ENCODE results near the gene TCP10L. TPM values are rescaled to one million over a fixed set of nuclear protein-coding genes. Genes with fewer than 3 reads are reported as not detected.

Gene TCP10L
- total RNA-seq, 1 experiment from 2014 or later: 1.2 TPM

DNA sequence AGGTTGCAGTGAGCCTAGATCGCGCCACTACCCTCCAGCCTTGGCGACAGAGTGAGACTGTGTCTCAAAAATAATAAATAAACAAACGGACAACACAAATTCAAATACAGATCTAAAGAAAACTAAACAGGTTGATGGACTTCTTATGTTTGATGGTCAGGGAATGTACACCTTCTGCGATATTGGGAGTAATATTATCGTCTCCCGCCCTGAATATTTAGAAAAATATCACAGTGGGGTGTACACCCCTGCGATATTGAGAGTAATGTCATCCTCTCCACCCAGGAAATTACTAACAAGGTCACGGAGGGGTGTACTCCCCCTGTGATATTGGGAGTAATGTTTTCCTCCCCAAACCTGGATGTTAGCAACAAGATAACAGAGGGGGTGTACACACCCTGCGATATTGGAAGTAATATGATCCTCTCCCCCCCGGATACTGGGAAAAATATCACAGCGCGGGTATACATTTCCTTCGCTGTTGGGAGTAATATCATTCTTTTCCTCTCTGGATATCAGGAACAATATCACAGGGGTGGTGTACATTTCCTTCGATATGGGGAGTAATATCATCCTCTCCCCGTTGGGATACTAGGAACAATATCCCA lies 28.2 kb upstream of the TCP10L start:
- CTCF ChIA-PET: interaction anchor here (1.0 to 5.7 kb wide), 4 partner anchors 9 to 211 kb away, joined by 4 to 31 read pairs (median 8); partner anchors contain the start of gene SYNJ1
- Mint-ChIP-seq H3K36me3 (peaks cover 11% of the 10 kb centered on the region), H3K9me3 (no peaks in the 10 kb centered on the region), H3K27ac (no peak overlapping the region; the same call in 1 of the 2 replicates), H3K27me3 (ENCODE audit: low read depth) (peaks cover 7% of the 10 kb centered on the region), H3K4me3 (peak overlapping the region; percentile 95), H3K4me1 (peaks cover 14% of the 10 kb centered on the region)
- DNase-seq (ENCODE audit: low spot score) (no peak), ATAC-seq (no peak)
- no peak for TF ChIP-seq ZNF317 (CRISPR knock-in tag; IDR thresholded peaks at IDR 0.05; ENCODE audit: borderline replicate concordance, low read depth)
- no peak for TF ChIP-seq PRRX2 (CRISPR knock-in tag; IDR thresholded peaks at IDR 0.05)
- no peak for TF ChIP-seq JUN (CRISPR knock-in tag; IDR thresholded peaks at IDR 0.05)
- TF ChIP-seq, protein P1, sequence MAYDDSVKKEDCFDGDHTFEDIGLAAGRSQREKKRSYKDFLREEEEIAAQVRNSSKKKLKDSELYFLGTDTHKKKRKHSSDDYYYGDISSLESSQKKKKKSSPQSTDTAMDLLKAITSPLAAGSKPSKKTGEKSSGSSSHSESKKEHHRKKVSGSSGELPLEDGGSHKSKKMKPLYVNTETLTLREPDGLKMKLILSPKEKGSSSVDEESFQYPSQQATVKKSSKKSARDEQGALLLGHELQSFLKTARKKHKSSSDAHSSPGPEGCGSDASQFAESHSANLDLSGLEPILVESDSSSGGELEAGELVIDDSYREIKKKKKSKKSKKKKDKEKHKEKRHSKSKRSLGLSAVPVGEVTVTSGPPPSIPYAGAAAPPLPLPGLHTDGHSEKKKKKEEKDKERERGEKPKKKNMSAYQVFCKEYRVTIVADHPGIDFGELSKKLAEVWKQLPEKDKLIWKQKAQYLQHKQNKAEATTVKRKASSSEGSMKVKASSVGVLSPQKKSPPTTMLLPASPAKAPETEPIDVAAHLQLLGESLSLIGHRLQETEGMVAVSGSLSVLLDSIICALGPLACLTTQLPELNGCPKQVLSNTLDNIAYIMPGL (CRISPR knock-in tag; IDR thresholded peaks at IDR 0.05): no peak
- TF ChIP-seq NR2C2 (CRISPR knock-in tag; IDR thresholded peaks at IDR 0.05): no peak
- no peak for TF ChIP-seq NR1H2 (CRISPR knock-in tag; IDR thresholded peaks at IDR 0.05)
- TF ChIP-seq, protein P2, sequence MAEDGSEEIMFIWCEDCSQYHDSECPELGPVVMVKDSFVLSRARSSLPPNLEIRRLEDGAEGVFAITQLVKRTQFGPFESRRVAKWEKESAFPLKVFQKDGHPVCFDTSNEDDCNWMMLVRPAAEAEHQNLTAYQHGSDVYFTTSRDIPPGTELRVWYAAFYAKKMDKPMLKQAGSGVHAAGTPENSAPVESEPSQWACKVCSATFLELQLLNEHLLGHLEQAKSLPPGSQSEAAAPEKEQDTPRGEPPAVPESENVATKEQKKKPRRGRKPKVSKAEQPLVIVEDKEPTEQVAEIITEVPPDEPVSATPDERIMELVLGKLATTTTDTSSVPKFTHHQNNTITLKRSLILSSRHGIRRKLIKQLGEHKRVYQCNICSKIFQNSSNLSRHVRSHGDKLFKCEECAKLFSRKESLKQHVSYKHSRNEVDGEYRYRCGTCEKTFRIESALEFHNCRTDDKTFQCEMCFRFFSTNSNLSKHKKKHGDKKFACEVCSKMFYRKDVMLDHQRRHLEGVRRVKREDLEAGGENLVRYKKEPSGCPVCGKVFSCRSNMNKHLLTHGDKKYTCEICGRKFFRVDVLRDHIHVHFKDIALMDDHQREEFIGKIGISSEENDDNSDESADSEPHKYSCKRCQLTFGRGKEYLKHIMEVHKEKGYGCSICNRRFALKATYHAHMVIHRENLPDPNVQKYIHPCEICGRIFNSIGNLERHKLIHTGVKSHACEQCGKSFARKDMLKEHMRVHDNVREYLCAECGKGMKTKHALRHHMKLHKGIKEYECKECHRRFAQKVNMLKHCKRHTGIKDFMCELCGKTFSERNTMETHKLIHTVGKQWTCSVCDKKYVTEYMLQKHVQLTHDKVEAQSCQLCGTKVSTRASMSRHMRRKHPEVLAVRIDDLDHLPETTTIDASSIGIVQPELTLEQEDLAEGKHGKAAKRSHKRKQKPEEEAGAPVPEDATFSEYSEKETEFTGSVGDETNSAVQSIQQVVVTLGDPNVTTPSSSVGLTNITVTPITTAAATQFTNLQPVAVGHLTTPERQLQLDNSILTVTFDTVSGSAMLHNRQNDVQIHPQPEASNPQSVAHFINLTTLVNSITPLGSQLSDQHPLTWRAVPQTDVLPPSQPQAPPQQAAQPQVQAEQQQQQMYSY (CRISPR knock-in tag; IDR thresholded peaks at IDR 0.05): no peak
- no peak for TF ChIP-seq TEAD1 (CRISPR knock-in tag; IDR thresholded peaks at IDR 0.05)
- no peak for TF ChIP-seq MYBL2 (CRISPR knock-in tag; IDR thresholded peaks at IDR 0.05)
- TF ChIP-seq CREB1 (CRISPR knock-in tag; IDR thresholded peaks at IDR 0.05): no peak
- no peak for TF ChIP-seq ESRRA (CRISPR knock-in tag; IDR thresholded peaks at IDR 0.05; ENCODE audit: borderline replicate concordance)
- no peak for TF ChIP-seq FOXJ3 (CRISPR knock-in tag; IDR thresholded peaks at IDR 0.05; ENCODE audit: borderline replicate concordance)
- TF ChIP-seq RORB (CRISPR knock-in tag; IDR thresholded peaks at IDR 0.05): no peak
- TF ChIP-seq, protein P3, sequence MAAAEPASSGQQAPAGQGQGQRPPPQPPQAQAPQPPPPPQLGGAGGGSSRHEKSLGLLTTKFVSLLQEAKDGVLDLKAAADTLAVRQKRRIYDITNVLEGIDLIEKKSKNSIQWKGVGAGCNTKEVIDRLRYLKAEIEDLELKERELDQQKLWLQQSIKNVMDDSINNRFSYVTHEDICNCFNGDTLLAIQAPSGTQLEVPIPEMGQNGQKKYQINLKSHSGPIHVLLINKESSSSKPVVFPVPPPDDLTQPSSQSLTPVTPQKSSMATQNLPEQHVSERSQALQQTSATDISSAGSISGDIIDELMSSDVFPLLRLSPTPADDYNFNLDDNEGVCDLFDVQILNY (CRISPR knock-in tag; IDR thresholded peaks at IDR 0.05): no peak
- TF ChIP-seq, protein P4, sequence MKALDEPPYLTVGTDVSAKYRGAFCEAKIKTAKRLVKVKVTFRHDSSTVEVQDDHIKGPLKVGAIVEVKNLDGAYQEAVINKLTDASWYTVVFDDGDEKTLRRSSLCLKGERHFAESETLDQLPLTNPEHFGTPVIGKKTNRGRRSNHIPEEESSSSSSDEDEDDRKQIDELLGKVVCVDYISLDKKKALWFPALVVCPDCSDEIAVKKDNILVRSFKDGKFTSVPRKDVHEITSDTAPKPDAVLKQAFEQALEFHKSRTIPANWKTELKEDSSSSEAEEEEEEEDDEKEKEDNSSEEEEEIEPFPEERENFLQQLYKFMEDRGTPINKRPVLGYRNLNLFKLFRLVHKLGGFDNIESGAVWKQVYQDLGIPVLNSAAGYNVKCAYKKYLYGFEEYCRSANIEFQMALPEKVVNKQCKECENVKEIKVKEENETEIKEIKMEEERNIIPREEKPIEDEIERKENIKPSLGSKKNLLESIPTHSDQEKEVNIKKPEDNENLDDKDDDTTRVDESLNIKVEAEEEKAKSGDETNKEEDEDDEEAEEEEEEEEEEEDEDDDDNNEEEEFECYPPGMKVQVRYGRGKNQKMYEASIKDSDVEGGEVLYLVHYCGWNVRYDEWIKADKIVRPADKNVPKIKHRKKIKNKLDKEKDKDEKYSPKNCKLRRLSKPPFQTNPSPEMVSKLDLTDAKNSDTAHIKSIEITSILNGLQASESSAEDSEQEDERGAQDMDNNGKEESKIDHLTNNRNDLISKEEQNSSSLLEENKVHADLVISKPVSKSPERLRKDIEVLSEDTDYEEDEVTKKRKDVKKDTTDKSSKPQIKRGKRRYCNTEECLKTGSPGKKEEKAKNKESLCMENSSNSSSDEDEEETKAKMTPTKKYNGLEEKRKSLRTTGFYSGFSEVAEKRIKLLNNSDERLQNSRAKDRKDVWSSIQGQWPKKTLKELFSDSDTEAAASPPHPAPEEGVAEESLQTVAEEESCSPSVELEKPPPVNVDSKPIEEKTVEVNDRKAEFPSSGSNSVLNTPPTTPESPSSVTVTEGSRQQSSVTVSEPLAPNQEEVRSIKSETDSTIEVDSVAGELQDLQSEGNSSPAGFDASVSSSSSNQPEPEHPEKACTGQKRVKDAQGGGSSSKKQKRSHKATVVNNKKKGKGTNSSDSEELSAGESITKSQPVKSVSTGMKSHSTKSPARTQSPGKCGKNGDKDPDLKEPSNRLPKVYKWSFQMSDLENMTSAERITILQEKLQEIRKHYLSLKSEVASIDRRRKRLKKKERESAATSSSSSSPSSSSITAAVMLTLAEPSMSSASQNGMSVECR (CRISPR knock-in tag; IDR thresholded peaks at IDR 0.05; ENCODE audit: borderline replicate concordance): no peak
- TF ChIP-seq TEAD4 (CRISPR knock-in tag; IDR thresholded peaks at IDR 0.05): no peak
- POLR2A ChIA-PET: interaction anchor here (1.9 kb wide), 1 partner anchor 115 kb away, joined by 7 read pairs; the partner anchor contains the start of gene SYNJ1

Data from WTC11 (cell line).